ENCODE measurements around the gene RGS9BP.

- TF ChIP-seq CTCF (IDR thresholded peaks at IDR 0.05 in 4 of 5, conservative IDR thresholded peaks at IDR 0.05 in 1 of 5) = no peak
- no peak for TF ChIP-seq POLR2A (IDR thresholded peaks at IDR 0.05)
Measured at GRCh38 chr19:32720936-32721250, 45.2 kb downstream of the RGS9BP start.

Measured in gastrocnemius medialis (tissue), 4 donors.